Liver (tissue), 9 donors: ENCODE measurements around the gene PTPRD. TPM values are rescaled to one million over a fixed set of nuclear protein-coding genes. Genes with fewer than 3 reads are reported as not detected.

ENCODE experiments used
- DNase-seq: peaks from one replicate; pipeline ENCODE4 v3.0.0-alpha.2; 2017; ENCODE audit warnings: low spot score
- H3K27ac ChIP-seq, 2 donors: one replicate each; pipeline ENCODE4 v1.7.0; 2013; ENCODE audit warnings: inconsistent platforms in 2 of 2, low read length in 2 of 2, control low read depth in 1 of 2, low read depth in 1 of 2, mild to moderate bottlenecking in 1 of 2
- H3K27me3 ChIP-seq, 4 donors: one replicate each; pipeline versions ENCODE4 v1.6.1 to v1.7.0; 2013; ENCODE audit warnings: low read length in 3 of 4, inconsistent platforms in 1 of 4, mild to moderate bottlenecking in 1 of 4, moderate library complexity in 1 of 4; ENCODE audit not compliant: control insufficient read depth in 4 of 4, insufficient read depth in 4 of 4
- H3K36me3 ChIP-seq, 4 donors: one replicate each; pipeline versions ENCODE4 v1.6.1 to v1.7.0; 2013; ENCODE audit warnings: low read length in 3 of 4, mild to moderate bottlenecking in 3 of 4, low read depth in 1 of 4, moderate library complexity in 1 of 4; ENCODE audit not compliant: control insufficient read depth in 4 of 4, insufficient read depth in 3 of 4
- H3K4me1 ChIP-seq, 4 donors: one replicate each; pipeline versions ENCODE4 v1.6.1 to v1.7.0; 2013; ENCODE audit warnings: low read length in 3 of 4, mild to moderate bottlenecking in 3 of 4, moderate library complexity in 1 of 4; ENCODE audit not compliant: control insufficient read depth in 4 of 4, insufficient read depth in 4 of 4
- H3K4me3 ChIP-seq, 3 donors: one replicate each; pipeline versions ENCODE4 v1.6.1 to v1.7.0; 2013; ENCODE audit warnings: low read length in 3 of 3, control low read depth in 1 of 3, low read depth in 1 of 3, mild to moderate bottlenecking in 1 of 3
- H3K9ac ChIP-seq, 2 donors: one replicate each; pipeline ENCODE4 v1.7.0; 2013; ENCODE audit warnings: low read length in 2 of 2, mild to moderate bottlenecking in 2 of 2, moderate library complexity in 2 of 2, control low read depth in 1 of 2, low read depth in 1 of 2
- H3K9me3 ChIP-seq, 4 donors: one replicate each; pipeline versions ENCODE4 v1.6.1 to v1.7.0; 2013; ENCODE audit warnings: low read length in 3 of 4; ENCODE audit not compliant: control insufficient read depth in 4 of 4
- ATF3 ChIP-seq: IDR thresholded peaks from 2 replicates; pipeline ENCODE4 v1.6.1; 2016; ENCODE audit warnings: antibody characterized with exemption
- FOXA1 ChIP-seq: IDR thresholded peaks from 2 replicates; pipeline ENCODE4 v1.6.1; 2016; ENCODE audit warnings: antibody characterized with exemption
- FOXA2 ChIP-seq: IDR thresholded peaks from 2 replicates; pipeline ENCODE4 v1.6.1; 2016; ENCODE audit warnings: antibody characterized with exemption
- GABPA ChIP-seq, 2 donors: IDR thresholded peaks in 1 of 2; conservative IDR thresholded peaks in 1 of 2; 2 replicates each; pipeline ENCODE4 v1.6.1; 2016; ENCODE audit warnings: antibody characterized with exemption in 2 of 2, mild to moderate bottlenecking in 1 of 2, moderate library complexity in 1 of 2
- HNF4G ChIP-seq: IDR thresholded peaks from 2 replicates; pipeline ENCODE4 v1.6.1; 2016; ENCODE audit warnings: antibody characterized with exemption
- JUND ChIP-seq, 2 donors: IDR thresholded peaks; 2 replicates each; pipeline ENCODE4 v1.6.1; 2016; ENCODE audit warnings: antibody characterized with exemption in 2 of 2
- NR2F2 ChIP-seq: IDR thresholded peaks from 2 replicates; pipeline ENCODE4 v1.6.1; 2016; ENCODE audit warnings: antibody characterized with exemption
- RAD21 ChIP-seq, 2 donors: IDR thresholded peaks; 2 replicates each; pipeline ENCODE4 v1.6.1; 2016; ENCODE audit warnings: antibody characterized with exemption in 2 of 2, mild to moderate bottlenecking in 2 of 2
- REST ChIP-seq: IDR thresholded peaks from 2 replicates; pipeline ENCODE4 v1.6.1; 2016; ENCODE audit warnings: antibody characterized with exemption, mild to moderate bottlenecking
- RXRA ChIP-seq, 2 donors: IDR thresholded peaks; 2 replicates each; pipeline ENCODE4 v1.6.1; 2017 to 2018; ENCODE audit warnings: antibody characterized with exemption in 2 of 2, mild to moderate bottlenecking in 1 of 2
- TAF1 ChIP-seq: conservative IDR thresholded peaks from 2 replicates; pipeline ENCODE4 v1.6.1; 2016; ENCODE audit warnings: antibody characterized with exemption, mild to moderate bottlenecking
- YY1 ChIP-seq: IDR thresholded peaks from 2 replicates; pipeline ENCODE4 v1.6.1; 2016; ENCODE audit warnings: antibody characterized with exemption, mild to moderate bottlenecking
- ZBTB33 ChIP-seq: IDR thresholded peaks from 2 replicates; pipeline ENCODE4 v1.6.1; 2016; ENCODE audit warnings: antibody characterized with exemption
- WGBS: extraction: QIAGEN DNeasy Blood & Tissue Kit; methylation state at CpG from one replicate; pipeline ENCODE4 v1.1.7; 2013; 5-methylcytosine and 5-hydroxymethylcytosine counted together
- polyA plus RNA-seq, 2 donors: library from polyadenylated mRNA; stranded (reverse) in 1 of 2; unstranded in 1 of 2; fragments of 200-250 nt in 1 of 2; fragments of >200 nt in 1 of 2; fragmentation: Nextera tagmentation in 1 of 2; extraction: Ambion mirVana in 1 of 2; gene quantifications; one replicate each; pipeline versions ENCODE4 v1.2.1 to v1.2.3, GENCODE V29; 2013 to 2015
- total RNA-seq, 2 donors: library from RNA; depleted of rRNA; stranded (reverse); fragments of >200 nt; gene quantifications; one replicate each; pipeline ENCODE4 v1.2.3, GENCODE V29; 2014
- donor health status: healthy.
- donor health status: healthy.
- donor health status: healthy.
- donor health status: healthy.
- donor health status: healthy.

The PTPRD gene
- total and polyA plus RNA-seq, 4 donors, result 0.78 to 34.2 (median 4.7) TPM

- Histone ChIP-seq H3K9me3 (no peaks in the 10 kb centered on the region), H3K27ac (no peak overlapping the region), H3K9ac (no peak overlapping the region), H3K36me3 (no peaks in the 10 kb centered on the region), H3K27me3 (no peaks in the 10 kb centered on the region), H3K4me1 (no peaks in the 10 kb centered on the region), H3K4me3 (no peak overlapping the region)
- no peak for TF ChIP-seq YY1
- TF ChIP-seq ZBTB33, result no peak
- no peak for TF ChIP-seq NR2F2
- no peak for TF ChIP-seq FOXA1
- TF ChIP-seq RAD21 (IDR thresholded peaks at IDR 0.05), result no peak
- no peak for TF ChIP-seq REST
- WGBS, result 88% methylated on average over 4 of the region's 4 CpGs
- DNase-seq, result no peak
Measured at GRCh38 chr9:10134266-10134665, 478.5 kb downstream of the PTPRD start.

GRCh38 chr9:10130061-10130675 is 482.6 kb downstream of the PTPRD start:
- Histone ChIP-seq H3K9ac (no peak overlapping the region), H3K27ac (no peak overlapping the region), H3K9me3 (no peaks in the 10 kb centered on the region), H3K4me3 (no peak overlapping the region), H3K36me3 (no peaks in the 10 kb centered on the region), H3K27me3 (no peaks in the 10 kb centered on the region), H3K4me1 (no peaks in the 10 kb centered on the region)
- no peak for TF ChIP-seq FOXA1
- TF ChIP-seq RXRA (IDR thresholded peaks at IDR 0.05), result no peak
- 78% methylated on average over 2 of the region's 2 CpGs for WGBS
- DNase-seq, result no peak

- H3K36me3 ChIP-seq, result no peaks in the 10 kb centered on the region
- no peaks in the 10 kb centered on the region for H3K4me1 ChIP-seq
- no peak overlapping the region for H3K9ac ChIP-seq
- H3K27me3 ChIP-seq, result no peaks in the 10 kb centered on the region
- WGBS, result 92% methylated on average over 1 of the region's 1 CpG
- H3K27ac ChIP-seq, result no peak overlapping the region
- no peaks in the 10 kb centered on the region for H3K9me3 ChIP-seq
- DNase-seq, result no peak
- H3K4me3 ChIP-seq, result no peak overlapping the region
- TF ChIP-seq ZBTB33, result no peak
- no peak for TF ChIP-seq RXRA (IDR thresholded peaks at IDR 0.05)
- no peak for TF ChIP-seq REST
- TF ChIP-seq NR2F2, result no peak
- TF ChIP-seq ATF3, result no peak
- TF ChIP-seq JUND (IDR thresholded peaks at IDR 0.05), result no peak
- TF ChIP-seq RAD21 (IDR thresholded peaks at IDR 0.05), result no peak
- TF ChIP-seq GABPA (IDR thresholded peaks at IDR 0.05 in 1 of 2, conservative IDR thresholded peaks at IDR 0.05 in 1 of 2), result no peak
- TF ChIP-seq FOXA2, result no peak
- TF ChIP-seq YY1, result no peak
- TF ChIP-seq TAF1, result no peak
- TF ChIP-seq HNF4G, result no peak
Measured at GRCh38 chr9:10127867-10128266, 484.9 kb downstream of the PTPRD start.
